Measurements from ENCODE around the gene TBC1D1.

Gene TBC1D1

DNA sequence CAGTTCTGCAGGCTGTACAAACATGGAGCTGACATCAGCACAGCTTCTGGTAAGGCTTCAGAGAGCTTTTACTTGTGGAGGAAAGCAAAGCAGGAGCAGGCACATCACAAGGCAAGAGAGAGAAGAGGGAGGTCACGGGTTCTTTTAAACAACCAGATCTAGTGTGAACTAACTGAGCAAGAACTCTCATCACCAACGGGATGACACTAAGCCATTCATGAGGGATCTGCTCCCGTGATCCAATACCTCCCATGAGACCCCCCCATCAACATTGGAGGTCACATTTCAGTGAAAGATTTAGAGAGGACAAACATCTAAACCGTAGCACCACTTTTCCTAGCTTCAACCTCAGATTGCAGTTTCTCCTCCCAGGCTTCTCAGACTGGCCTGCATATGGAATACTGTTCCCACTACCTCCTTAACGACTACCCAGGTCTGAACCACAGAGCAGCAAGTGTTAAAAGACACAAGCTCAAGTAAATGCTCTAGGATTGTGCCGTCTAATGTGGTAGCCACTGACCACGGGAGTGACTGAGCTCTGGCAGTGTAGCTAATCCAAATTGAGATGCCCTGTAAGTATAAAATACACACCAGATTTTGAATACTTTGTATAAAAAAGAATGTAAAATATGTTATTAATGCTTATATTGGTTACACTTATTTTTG, 262.0 kb downstream of the TBC1D1 start:
- TF ChIP-seq, protein P1, sequence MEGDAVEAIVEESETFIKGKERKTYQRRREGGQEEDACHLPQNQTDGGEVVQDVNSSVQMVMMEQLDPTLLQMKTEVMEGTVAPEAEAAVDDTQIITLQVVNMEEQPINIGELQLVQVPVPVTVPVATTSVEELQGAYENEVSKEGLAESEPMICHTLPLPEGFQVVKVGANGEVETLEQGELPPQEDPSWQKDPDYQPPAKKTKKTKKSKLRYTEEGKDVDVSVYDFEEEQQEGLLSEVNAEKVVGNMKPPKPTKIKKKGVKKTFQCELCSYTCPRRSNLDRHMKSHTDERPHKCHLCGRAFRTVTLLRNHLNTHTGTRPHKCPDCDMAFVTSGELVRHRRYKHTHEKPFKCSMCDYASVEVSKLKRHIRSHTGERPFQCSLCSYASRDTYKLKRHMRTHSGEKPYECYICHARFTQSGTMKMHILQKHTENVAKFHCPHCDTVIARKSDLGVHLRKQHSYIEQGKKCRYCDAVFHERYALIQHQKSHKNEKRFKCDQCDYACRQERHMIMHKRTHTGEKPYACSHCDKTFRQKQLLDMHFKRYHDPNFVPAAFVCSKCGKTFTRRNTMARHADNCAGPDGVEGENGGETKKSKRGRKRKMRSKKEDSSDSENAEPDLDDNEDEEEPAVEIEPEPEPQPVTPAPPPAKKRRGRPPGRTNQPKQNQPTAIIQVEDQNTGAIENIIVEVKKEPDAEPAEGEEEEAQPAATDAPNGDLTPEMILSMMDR (IDR thresholded peaks at IDR 0.05), result no peak
- Histone ChIP-seq H3K4me3 (ENCODE audit: low read depth in 1 of 2, low read length in 1 of 2) (no peak overlapping the region), H3K27ac (no peak overlapping the region), H3K27me3 (no peaks in the 10 kb centered on the region), H3K4me1 (ENCODE audit: control insufficient read depth in 1 of 2, insufficient read depth in 1 of 2, low read depth in 1 of 2, low read length in 1 of 2) (no peaks in the 10 kb centered on the region), H3K9me3 (no peaks in the 10 kb centered on the region), H3K36me3 (no peaks in the 10 kb centered on the region)

DNA sequence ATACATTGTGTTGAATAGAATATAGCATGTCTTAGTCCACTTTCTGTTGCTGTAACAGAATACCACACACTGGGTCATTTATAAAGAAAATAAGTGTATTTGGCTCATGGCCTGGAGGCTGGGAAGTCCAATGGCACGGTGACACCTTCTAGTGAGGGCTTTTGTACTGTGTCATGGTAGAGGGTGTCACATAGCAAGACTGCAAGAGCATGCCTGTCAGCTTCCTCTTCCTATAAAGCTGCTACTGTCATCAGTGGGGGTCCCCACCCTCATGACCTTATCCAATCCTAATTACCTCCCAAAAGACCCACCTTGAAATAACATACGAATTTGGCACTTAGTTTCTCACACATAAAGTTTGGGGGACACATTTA, 262.5 kb downstream of the TBC1D1 start:
- H3K27ac ChIP-seq, result no peak overlapping the region

DNA sequence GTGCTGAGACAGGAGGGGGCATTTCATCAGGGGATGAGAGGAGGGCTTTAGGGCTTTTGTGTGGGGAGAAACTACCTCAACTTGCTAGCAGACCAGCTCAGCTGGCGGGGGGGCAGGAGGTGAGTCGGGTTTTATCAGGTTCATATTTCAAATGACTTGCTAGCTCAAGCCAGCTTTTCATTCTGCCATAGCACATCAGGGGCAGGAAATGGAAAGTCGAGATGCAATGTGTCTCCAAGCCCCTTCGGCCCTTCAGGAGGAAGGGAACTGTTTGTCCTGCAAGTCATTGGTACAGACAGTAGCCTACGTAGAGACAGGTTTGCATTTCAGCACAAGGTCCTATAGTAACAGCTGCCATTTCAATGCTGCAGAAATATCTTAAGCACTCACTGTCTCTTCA, 263.4 kb downstream of the TBC1D1 start:
- Histone ChIP-seq H3K4me3 (ENCODE audit: low read depth in 1 of 2, low read length in 1 of 2) (no peak overlapping the region), H3K27ac (no peak overlapping the region), H3K36me3 (no peaks in the 10 kb centered on the region), H3K9me3 (no peaks in the 10 kb centered on the region), H3K27me3 (no peaks in the 10 kb centered on the region), H3K4me1 (ENCODE audit: control insufficient read depth in 1 of 2, insufficient read depth in 1 of 2, low read depth in 1 of 2, low read length in 1 of 2) (no peaks in the 10 kb centered on the region)
- TF ChIP-seq, protein P1 (IDR thresholded peaks at IDR 0.05), result no peak

More for the DNA sequence above, 262.5 kb downstream of the TBC1D1 start:
- no peaks in the 10 kb centered on the region for H3K27me3 ChIP-seq
- no peak overlapping the region for H3K4me3 ChIP-seq (ENCODE audit: low read depth in 1 of 2, low read length in 1 of 2)
- TF ChIP-seq, protein P1 (IDR thresholded peaks at IDR 0.05), result no peak
- H3K9me3 ChIP-seq, result no peaks in the 10 kb centered on the region
- H3K36me3 ChIP-seq, result no peaks in the 10 kb centered on the region
- H3K4me1 ChIP-seq (ENCODE audit: control insufficient read depth in 1 of 2, insufficient read depth in 1 of 2, low read depth in 1 of 2, low read length in 1 of 2), result no peaks in the 10 kb centered on the region

DNA sequence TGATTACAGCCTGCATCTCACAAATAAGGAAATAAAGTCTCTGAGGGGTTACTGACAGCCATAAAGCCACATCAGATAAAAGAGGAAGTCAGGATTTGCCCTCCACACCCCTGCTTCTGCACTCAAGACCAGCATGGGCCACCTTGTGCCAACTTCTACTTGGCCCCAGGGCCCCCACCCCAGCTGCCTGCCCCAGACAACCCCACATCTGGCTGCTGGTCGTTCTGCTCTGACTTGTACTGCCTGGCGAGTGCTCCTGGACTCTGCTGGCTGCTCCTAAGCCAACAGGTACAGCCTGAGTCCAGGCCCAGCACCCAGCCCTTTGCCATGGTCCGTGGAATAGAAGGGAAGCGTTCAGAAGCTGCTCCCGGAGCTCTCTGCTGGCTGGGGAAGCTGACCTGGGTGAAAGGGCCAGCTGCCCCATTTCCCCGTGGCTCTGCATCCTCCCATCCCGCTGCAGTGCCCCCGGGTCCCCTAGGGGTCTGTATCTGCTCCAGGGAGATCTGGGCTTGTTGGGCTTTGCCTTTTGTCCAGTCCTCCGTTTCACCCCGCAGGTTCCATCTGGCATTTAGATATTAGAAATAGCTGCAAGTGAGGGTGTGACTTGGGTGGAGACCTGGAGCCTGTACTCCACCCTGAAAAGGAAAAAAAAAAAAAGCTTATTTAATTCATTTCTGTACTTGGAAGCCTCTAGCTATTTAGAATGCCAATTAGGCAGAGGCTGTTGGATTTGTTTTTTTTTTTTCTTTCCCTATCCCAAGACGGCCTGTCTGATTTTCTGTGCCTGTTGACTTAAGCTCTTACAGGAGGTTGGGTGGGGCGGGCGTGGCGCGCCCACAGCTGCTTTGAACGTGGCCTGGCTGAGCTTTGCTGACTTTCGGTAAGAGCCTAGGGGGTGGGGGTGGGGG, 264.1 kb downstream of the TBC1D1 start:
- H3K4me3 ChIP-seq (ENCODE audit: low read depth in 1 of 2, low read length in 1 of 2), result no peak overlapping the region
- H3K36me3 ChIP-seq, result no peaks in the 10 kb centered on the region
- H3K9me3 ChIP-seq, result no peaks in the 10 kb centered on the region
- TF ChIP-seq, protein P1 (IDR thresholded peaks at IDR 0.05), result no peak
- no peak overlapping the region for H3K27ac ChIP-seq
- no peaks in the 10 kb centered on the region for H3K4me1 ChIP-seq (ENCODE audit: control insufficient read depth in 1 of 2, insufficient read depth in 1 of 2, low read depth in 1 of 2, low read length in 1 of 2)
- H3K27me3 ChIP-seq, result no peaks in the 10 kb centered on the region

DNA sequence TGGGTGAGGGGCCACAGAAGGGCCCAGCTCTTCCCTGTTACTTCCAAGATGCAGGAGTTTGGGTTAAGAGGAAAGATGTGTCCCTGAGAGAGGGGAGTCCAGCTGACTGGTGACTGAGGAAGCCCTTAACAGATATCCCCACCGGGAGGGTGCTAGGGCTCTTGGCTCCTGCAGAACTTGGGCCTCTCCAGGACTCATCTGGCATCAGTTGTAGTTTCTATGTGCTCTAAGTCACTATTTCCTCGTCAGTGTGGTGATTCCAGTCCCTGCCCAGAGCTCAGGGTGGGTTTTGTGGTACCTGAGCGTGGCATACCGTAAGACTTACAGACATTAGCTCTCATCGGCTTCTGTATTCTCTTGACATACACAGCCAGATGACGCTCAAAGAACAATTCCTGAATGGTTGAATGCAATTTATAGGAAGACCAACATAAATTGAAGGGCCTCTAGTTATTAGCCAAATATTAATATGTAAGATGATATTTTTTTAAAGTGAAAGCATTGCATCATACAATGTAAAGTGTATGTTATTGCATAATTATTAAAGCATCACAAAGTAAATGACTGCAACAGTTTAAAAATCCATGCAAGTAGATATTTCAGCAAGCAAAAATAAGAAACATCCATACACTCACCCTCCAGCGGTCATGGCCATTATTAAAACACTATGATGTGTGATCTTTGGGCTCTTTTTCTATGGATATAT, 264.9 kb downstream of the TBC1D1 start:
- TF ChIP-seq, protein P1 (IDR thresholded peaks at IDR 0.05), result no peak
- H3K4me1 ChIP-seq (ENCODE audit: control insufficient read depth in 1 of 2, insufficient read depth in 1 of 2, low read depth in 1 of 2, low read length in 1 of 2), result no peaks in the 10 kb centered on the region

More for the DNA sequence above, 264.9 kb downstream of the TBC1D1 start:
- no peaks in the 10 kb centered on the region for H3K27me3 ChIP-seq
- no peak overlapping the region for H3K4me3 ChIP-seq (ENCODE audit: low read depth in 1 of 2, low read length in 1 of 2)
- H3K27ac ChIP-seq, result no peak overlapping the region
- no peaks in the 10 kb centered on the region for H3K36me3 ChIP-seq
- H3K9me3 ChIP-seq, result no peaks in the 10 kb centered on the region
